HG03097 (cell line): Measurements from ENCODE around the gene TEK.
"Not testable (repeated sequence)": the region's sequence is repeated elsewhere in the genome, so short reads cannot be mapped to it uniquely, and the experiment has no call there.

Experiments used
- ATAC-seq: cut with Tn5 transposase; IDR thresholded peaks from one replicate; pipeline ENCODE4 v1.9.1; 2021; ENCODE audit not compliant: unreplicated experiment, low FRiP score

Gene TEK

GRCh38 chr9:27209034-27209433 lies 100.0 kb downstream of the TEK start:
- ATAC-seq: no peak

GRCh38 chr9:27210588-27210987 lies 101.6 kb downstream of the TEK start:
- ATAC-seq: no peak

- ATAC-seq: no peak
Measured at GRCh38 chr9:27212191-27212590, 103.2 kb downstream of the TEK start.

GRCh38 chr9:27212621-27213020 lies 103.6 kb downstream of the TEK start:
- ATAC-seq: no peak

GRCh38 chr9:27227192-27227591 lies 118.2 kb downstream of the TEK start:
- ATAC-seq: no peak

GRCh38 chr9:27239648-27240047 lies 130.6 kb downstream of the TEK start:
- not testable (repeated sequence) for ATAC-seq

- peak; percentile 57 for ATAC-seq
Measured at GRCh38 chr9:27247756-27248155, 138.7 kb downstream of the TEK start.

- ATAC-seq: no peak
Measured at GRCh38 chr9:27248702-27249101, 139.7 kb downstream of the TEK start.

GRCh38 chr9:27258662-27259061 lies 149.6 kb downstream of the TEK start:
- no peak for ATAC-seq

- no peak for ATAC-seq
Measured at GRCh38 chr9:27260789-27261516, 151.9 kb downstream of the TEK start.

GRCh38 chr9:27261517-27262211 lies 152.6 kb downstream of the TEK start:
- ATAC-seq: no peak

- no peak for ATAC-seq
Measured at GRCh38 chr9:27272103-27272502, 163.1 kb downstream of the TEK start.

GRCh38 chr9:27273186-27273585 lies 164.2 kb downstream of the TEK start:
- no peak for ATAC-seq

GRCh38 chr9:27276193-27277030 lies 167.4 kb downstream of the TEK start:
- ATAC-seq: no peak

GRCh38 chr9:27278374-27278773 lies 169.3 kb downstream of the TEK start:
- no peak for ATAC-seq

GRCh38 chr9:27279611-27280010 lies 170.6 kb downstream of the TEK start:
- ATAC-seq: no peak
